Adipocyte (in vitro differentiated cells): ENCODE measurements around the gene MORN1.

Source experiments
- DNase-seq: peaks from one replicate; pipeline ENCODE4 v3.0.0-alpha.2; 2015; ENCODE audit warnings: low read depth
- H3K27me3 ChIP-seq: replicated peaks from 2 replicates; pipeline ENCODE4 v1.7.0; 2013; ENCODE audit warnings: mild to moderate bottlenecking, low read length, moderate library complexity; ENCODE audit not compliant: control insufficient read depth, insufficient read depth
- H3K36me3 ChIP-seq: 2 replicates; pipeline ENCODE4 v1.7.0; 2013; ENCODE audit warnings: low read length, mild to moderate bottlenecking, moderate library complexity; ENCODE audit not compliant: control insufficient read depth, insufficient read depth, severe bottlenecking
- H3K4me1 ChIP-seq: 2 replicates; pipeline ENCODE4 v1.7.0; 2013; ENCODE audit warnings: mild to moderate bottlenecking, low read length, moderate library complexity; ENCODE audit not compliant: control insufficient read depth, insufficient read depth
- H3K4me3 ChIP-seq: 2 replicates; pipeline ENCODE4 v1.7.0; 2013; ENCODE audit warnings: mild to moderate bottlenecking, low read length, moderate library complexity
- H3K9ac ChIP-seq: 2 replicates; pipeline ENCODE4 v1.7.0; 2013; ENCODE audit warnings: mild to moderate bottlenecking, low read length, moderate library complexity
- H3K9me3 ChIP-seq: 2 replicates; pipeline ENCODE4 v1.7.0; 2013; ENCODE audit warnings: mild to moderate bottlenecking, low read length, moderate library complexity; ENCODE audit not compliant: control insufficient read depth

The MORN1 gene

GRCh38 chr1:2292725-2293450 is 98.5 kb downstream of the MORN1 start:
- DNase-seq = no peak
- Histone ChIP-seq H3K36me3 (no peaks in the 10 kb centered on the region), H3K4me3 (no peak overlapping the region), H3K4me1 (peaks cover 45% of the 10 kb centered on the region), H3K9ac (no peak overlapping the region), H3K9me3 (no peaks in the 10 kb centered on the region), H3K27me3 (no peaks in the 10 kb centered on the region)

GRCh38 chr1:2291577-2291976 is 99.8 kb downstream of the MORN1 start:
- no peaks in the 10 kb centered on the region for H3K9me3 ChIP-seq
- peaks cover 45% of the 10 kb centered on the region for H3K4me1 ChIP-seq
- no peak overlapping the region for H3K9ac ChIP-seq
- no peak overlapping the region for H3K4me3 ChIP-seq
- H3K27me3 ChIP-seq = no peaks in the 10 kb centered on the region
- H3K36me3 ChIP-seq = no peaks in the 10 kb centered on the region
- no peak for DNase-seq

GRCh38 chr1:2290595-2291510 is 100.5 kb downstream of the MORN1 start:
- DNase-seq = peak; percentile 97
- no peaks in the 10 kb centered on the region for H3K27me3 ChIP-seq
- no peaks in the 10 kb centered on the region for H3K36me3 ChIP-seq
- peak overlapping the region; percentile 81 for H3K9ac ChIP-seq
- peak overlapping the region; percentile 64 for H3K4me3 ChIP-seq
- no peaks in the 10 kb centered on the region for H3K9me3 ChIP-seq
- peaks cover 45% of the 10 kb centered on the region for H3K4me1 ChIP-seq

GRCh38 chr1:2290171-2290578 is 101.2 kb downstream of the MORN1 start:
- H3K9me3 ChIP-seq = no peaks in the 10 kb centered on the region
- no peak overlapping the region for H3K4me3 ChIP-seq
- peak overlapping the region; percentile 59 for H3K9ac ChIP-seq
- no peaks in the 10 kb centered on the region for H3K36me3 ChIP-seq
- peaks cover 45% of the 10 kb centered on the region for H3K4me1 ChIP-seq
- no peaks in the 10 kb centered on the region for H3K27me3 ChIP-seq
- DNase-seq = peak; percentile 18

- Histone ChIP-seq H3K36me3 (no peaks in the 10 kb centered on the region), H3K27me3 (no peaks in the 10 kb centered on the region), H3K4me1 (peaks cover 42% of the 10 kb centered on the region), H3K9me3 (no peaks in the 10 kb centered on the region), H3K4me3 (no peak overlapping the region), H3K9ac (peak overlapping the region; percentile 59)
- DNase-seq = no peak
Observed at GRCh38 chr1:2289607-2290006, 101.7 kb downstream of the MORN1 start.

GRCh38 chr1:2288816-2289536 is 102.4 kb downstream of the MORN1 start:
- no peak for DNase-seq
- no peaks in the 10 kb centered on the region for H3K27me3 ChIP-seq
- no peaks in the 10 kb centered on the region for H3K36me3 ChIP-seq
- no peak overlapping the region for H3K4me3 ChIP-seq
- no peak overlapping the region for H3K9ac ChIP-seq
- H3K4me1 ChIP-seq = peaks cover 42% of the 10 kb centered on the region
- H3K9me3 ChIP-seq = no peaks in the 10 kb centered on the region

GRCh38 chr1:2288311-2288710 is 103.0 kb downstream of the MORN1 start:
- no peak overlapping the region for H3K4me3 ChIP-seq
- H3K27me3 ChIP-seq = no peaks in the 10 kb centered on the region
- no peaks in the 10 kb centered on the region for H3K9me3 ChIP-seq
- peaks cover 40% of the 10 kb centered on the region for H3K4me1 ChIP-seq
- no peak overlapping the region for H3K9ac ChIP-seq
- no peak for DNase-seq
- no peaks in the 10 kb centered on the region for H3K36me3 ChIP-seq

GRCh38 chr1:2287649-2288048 is 103.7 kb downstream of the MORN1 start:
- peaks cover 39% of the 10 kb centered on the region for H3K4me1 ChIP-seq
- DNase-seq = no peak
- no peaks in the 10 kb centered on the region for H3K27me3 ChIP-seq

GRCh38 chr1:2286923-2287322 is 104.4 kb downstream of the MORN1 start:
- no peaks in the 10 kb centered on the region for H3K27me3 ChIP-seq
- no peak overlapping the region for H3K4me3 ChIP-seq
- H3K9me3 ChIP-seq = no peaks in the 10 kb centered on the region
- no peak overlapping the region for H3K9ac ChIP-seq
- H3K36me3 ChIP-seq = no peaks in the 10 kb centered on the region
- no peak for DNase-seq
- peaks cover 31% of the 10 kb centered on the region for H3K4me1 ChIP-seq

More at GRCh38 chr1:2287649-2288048, 103.7 kb downstream of the MORN1 start:
- Histone ChIP-seq H3K4me3 (no peak overlapping the region), H3K9ac (no peak overlapping the region), H3K9me3 (no peaks in the 10 kb centered on the region), H3K36me3 (no peaks in the 10 kb centered on the region)

GRCh38 chr1:2284932-2285331 is 106.4 kb downstream of the MORN1 start:
- Histone ChIP-seq H3K4me1 (peaks cover 13% of the 10 kb centered on the region), H3K4me3 (no peak overlapping the region), H3K36me3 (no peaks in the 10 kb centered on the region), H3K9ac (no peak overlapping the region), H3K27me3 (no peaks in the 10 kb centered on the region), H3K9me3 (no peaks in the 10 kb centered on the region)
- no peak for DNase-seq
